IMR-90 (cell line): Measurements from ENCODE around the gene DSE. TPM values are rescaled to one million over a fixed set of nuclear protein-coding genes. Genes with fewer than 3 reads are reported as not detected.

Source experiments
- ATAC-seq: fragments of 200-7000 bp; cut with Tn5 transposase; 2 replicates; pipeline ENCODE4 v1.9.1; 2020; ENCODE audit warnings: low read depth, mild to moderate bottlenecking, moderate library complexity
- BruUV-seq: library from RNA; stranded (reverse); fragments of 400-500 nt; replicated peaks from 2 replicates; lab custom pipeline; 2021; lab: Mats Ljungman, UMichigan
- CTCF ChIA-PET: fragments of 300-600 bp; formaldehyde crosslinking; extraction: SDS; loops from one replicate; lab custom pipeline; 2021; ENCODE audit warnings: antibody characterized with exemption; lab: Yijun Ruan, JAX
- POLR2A ChIA-PET: fragments of 300-600 bp; sonication (Branson Sonifier 250); formaldehyde crosslinking; loops from one replicate; lab custom pipeline; 2022; ENCODE audit warnings: antibody characterized with exemption; ENCODE audit not compliant: unreplicated experiment; lab: Charles Lee
- DNase-seq: peaks from one replicate; pipeline ENCODE4 v3.0.0; 2013
- H2AFZ ChIP-seq: replicated peaks from 2 replicates; pipeline ENCODE3; 2013; ENCODE audit warnings: low read length, mild to moderate bottlenecking; ENCODE audit not compliant: poor library complexity
- H2AK5ac ChIP-seq: 2 replicates; pipeline ENCODE4 v1.6.1; 2013; ENCODE audit warnings: low read depth, low read length, inconsistent platforms
- H2AK9ac ChIP-seq: replicated peaks from 2 replicates; pipeline ENCODE3; 2013; ENCODE audit warnings: mild to moderate bottlenecking, low read depth, low read length, moderate library complexity; ENCODE audit not compliant: poor library complexity
- H2BK120ac ChIP-seq: 2 replicates; pipeline ENCODE4 v1.6.1; 2013; ENCODE audit warnings: low read depth, low read length, inconsistent platforms
- H2BK15ac ChIP-seq: 3 replicates; pipeline ENCODE4 v1.6.1; 2013; ENCODE audit warnings: low read depth, low read length, inconsistent platforms
- H2BK20ac ChIP-seq: 2 replicates; pipeline ENCODE4 v1.6.1; 2013; ENCODE audit warnings: low read depth, mild to moderate bottlenecking, inconsistent platforms, low read length, moderate library complexity
- H2BK5ac ChIP-seq: 2 replicates; pipeline ENCODE4 v1.6.1; 2013; ENCODE audit warnings: mild to moderate bottlenecking, low read depth, low read length, inconsistent platforms; ENCODE audit not compliant: poor library complexity, severe bottlenecking
- H3K14ac ChIP-seq: replicated peaks from 2 replicates; pipeline ENCODE4 v1.6.1; 2013; ENCODE audit warnings: low read depth, low read length, inconsistent platforms
- H3K18ac ChIP-seq: 2 replicates; pipeline ENCODE4 v1.6.1; 2013; ENCODE audit warnings: low read depth, low read length, control low read depth
- H3K23ac ChIP-seq: 2 replicates; pipeline ENCODE4 v1.6.1; 2013; ENCODE audit warnings: low read depth, low read length, inconsistent platforms
- H3K27ac ChIP-seq: 2 replicates; pipeline ENCODE4 v1.5.1; 2013; ENCODE audit warnings: mild to moderate bottlenecking, control low read depth, low read length; ENCODE audit not compliant: insufficient read depth
- H3K27me3 ChIP-seq: 2 replicates; pipeline ENCODE4 v1.6.1; 2013; ENCODE audit warnings: low read length; ENCODE audit not compliant: control insufficient read depth, insufficient read depth
- H3K36me3 ChIP-seq: 2 replicates; pipeline ENCODE4 v1.6.1; 2013; ENCODE audit warnings: low read length, mixed read lengths; ENCODE audit not compliant: control insufficient read depth, insufficient read depth
- H3K4ac ChIP-seq: 2 replicates; pipeline ENCODE4 v1.6.1; 2013; ENCODE audit warnings: low read depth, low read length, inconsistent platforms
- H3K4me1 ChIP-seq: 2 replicates; pipeline ENCODE4 v1.6.1; 2013; ENCODE audit warnings: low read length, mixed read lengths; ENCODE audit not compliant: control insufficient read depth, insufficient read depth
- H3K4me2 ChIP-seq: 2 replicates; pipeline ENCODE4 v1.6.1; 2013; ENCODE audit warnings: low read depth, mild to moderate bottlenecking, control low read depth, low read length, moderate library complexity
- H3K4me3 ChIP-seq: 2 replicates; pipeline ENCODE4 v1.5.1; 2013; ENCODE audit warnings: low read depth, mild to moderate bottlenecking, control low read depth, low read length, moderate library complexity; ENCODE audit not compliant: insufficient read depth
- H3K56ac ChIP-seq: 2 replicates; pipeline ENCODE4 v1.6.1; 2013; ENCODE audit warnings: low read length, inconsistent platforms; ENCODE audit not compliant: insufficient read depth; ENCODE audit errors: extremely low read depth
- H3K79me1 ChIP-seq, 2 experiments: 2 replicates each; pipeline ENCODE4 v1.6.1; 2013; ENCODE audit warnings: low read length in 2 of 2, inconsistent platforms in 1 of 2, low read depth in 1 of 2
- H3K9ac ChIP-seq: 2 replicates; pipeline ENCODE4 v1.6.1; 2013; ENCODE audit warnings: low read depth, low read length, control low read depth
- H3K9me1 ChIP-seq: 2 replicates; pipeline ENCODE4 v1.6.1; 2013; ENCODE audit warnings: low read length, inconsistent platforms; ENCODE audit not compliant: insufficient read depth
- H3K9me3 ChIP-seq: 2 replicates; pipeline ENCODE4 v1.6.1; 2013; ENCODE audit warnings: low read length; ENCODE audit not compliant: control insufficient read depth, insufficient read depth
- H4K20me1 ChIP-seq: 2 replicates; pipeline ENCODE4 v1.6.1; 2013; ENCODE audit warnings: low read length, inconsistent platforms; ENCODE audit not compliant: insufficient read depth
- H4K5ac ChIP-seq: 2 replicates; pipeline ENCODE4 v1.6.1; 2013; ENCODE audit warnings: mild to moderate bottlenecking, low read depth, low read length, control low read depth
- H4K8ac ChIP-seq, 2 experiments: 2 replicates each; pipeline ENCODE4 v1.6.1; 2013; ENCODE audit warnings: low read depth in 2 of 2, low read length in 2 of 2, control low read depth in 1 of 2, inconsistent platforms in 1 of 2
- H4K91ac ChIP-seq: 2 replicates; pipeline ENCODE4 v1.6.1; 2013; ENCODE audit warnings: low read depth, low read length, inconsistent platforms; ENCODE audit not compliant: insufficient read depth
- CEBPB ChIP-seq: IDR thresholded peaks from 2 replicates; pipeline ENCODE4 v1.6.1; 2012; ENCODE audit warnings: low read depth, low read length, improper control_type of control experiment
- FOS ChIP-seq: fragments of 150-350 bp; IDR thresholded peaks from 2 replicates; pipeline ENCODE4 v1.6.1; 2016; ENCODE audit warnings: low read depth, low read length
- POLR2A ChIP-seq: IDR thresholded peaks from 2 replicates; pipeline ENCODE4 v1.6.1; 2012; ENCODE audit warnings: mild to moderate bottlenecking, low read depth, low read length
- RAD21 ChIP-seq: IDR thresholded peaks from 2 replicates; pipeline ENCODE4 v1.6.1; 2012; ENCODE audit warnings: low read length, improper control_type of control experiment
- RFX5 ChIP-seq: IDR thresholded peaks from 2 replicates; pipeline ENCODE4 v1.8.0; 2012; ENCODE audit warnings: low read depth, mild to moderate bottlenecking, low read length, moderate library complexity
- SMC3 ChIP-seq: fragments of 150-350 bp; IDR thresholded peaks from 2 replicates; pipeline ENCODE4 v1.6.1; 2016; ENCODE audit warnings: low read depth, mild to moderate bottlenecking, antibody characterized with exemption, low read length, moderate library complexity
- WGBS, 2 experiments: methylation state at CpG; one replicate each; pipeline versions ENCODE4 v1.1.5 to v1.1.7; 2013; ENCODE audit warnings: missing lambda C conversion rate in 2 of 2; ENCODE audit not compliant: insufficient read length in 1 of 2; ENCODE audit errors: extremely low coverage in 2 of 2; 5-methylcytosine and 5-hydroxymethylcytosine counted together
- dilution Hi-C: fragments of 300-500 bp; cut with HindIII; formaldehyde crosslinking; loops from one replicate; pipeline ENCODE4 v1.14.3; 2018; ENCODE audit warnings: low sequenced_read_pairs; ENCODE audit not compliant: unreplicated experiment
- in situ Hi-C: fragments of 300-500 bp; cut with MboI; formaldehyde crosslinking; loops from 3 replicates; pipeline ENCODE4 v1.14.3; 2019; ENCODE audit warnings: low sequenced_read_pairs, inconsistent platforms, mixed read lengths
- intact Hi-C: fragments of 100-400 bp; cut with micrococcal nuclease; formaldehyde crosslinking; loops from 2 replicates; pipeline ENCODE4 v1.10.0; 2022
- polyA plus RNA-seq, 3 experiments: library from polyadenylated mRNA; depleted of rRNA; stranded (reverse); fragments of >200 nt; gene quantifications; 2 replicates each; pipeline ENCODE4 v1.2.3, GENCODE V29; 2012; ENCODE audit warnings: low replicate concordance in 1 of 3
- total RNA-seq: library from RNA; depleted of rRNA; stranded (reverse); fragments of >200 nt; gene quantifications from 2 replicates; pipeline ENCODE4 v1.2.3, GENCODE V29; 2012
- TF ChIP-seq, protein P1 (sequence below): fragments of 150-350 bp; IDR thresholded peaks from 2 replicates; pipeline ENCODE4 v1.6.1; 2017; ENCODE audit warnings: mild to moderate bottlenecking, antibody characterized with exemption, low read length, low read depth
- TF ChIP-seq, protein P2 (sequence below): conservative IDR thresholded peaks from 2 replicates; pipeline ENCODE4 v1.5.1; 2012; ENCODE audit warnings: mild to moderate bottlenecking, low read depth, low read length, improper control_type of control experiment
- TF ChIP-seq, protein P3 (sequence below): fragments of 150-350 bp; IDR thresholded peaks from 2 replicates; pipeline ENCODE4 v1.6.1; 2016; ENCODE audit warnings: low read depth, mild to moderate bottlenecking, low read length, moderate library complexity, borderline replicate concordance

Gene DSE
- total and polyA plus RNA-seq, 2 of the 4 experiments (the other 2 are of a cell fraction), result 48.0 to 154 TPM

DNA sequence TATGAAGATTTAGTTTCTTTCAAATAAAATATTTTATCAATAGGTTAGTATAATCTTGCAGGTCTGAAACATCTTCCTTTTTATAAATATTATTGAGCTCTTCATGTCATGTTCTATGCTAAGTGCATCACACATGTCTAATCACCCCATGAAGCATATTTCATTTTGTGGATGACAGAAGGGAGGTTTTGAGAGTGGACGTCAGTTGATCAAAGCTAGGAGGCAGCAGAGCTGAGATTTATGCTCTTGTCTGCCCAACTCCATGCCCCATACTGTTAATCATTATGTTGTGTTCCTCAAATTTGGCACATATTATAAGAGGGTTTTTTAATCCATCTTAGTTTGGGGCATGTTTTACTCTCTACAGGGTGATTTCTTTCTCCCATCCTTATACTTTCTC lies 22.7 kb downstream of the DSE start:
- no peak for ATAC-seq
- TF ChIP-seq RAD21 (no peak), CEBPB (no peak), RFX5 (no peak), FOS (no peak), POLR2A (no peak), SMC3 (no peak)
- TF ChIP-seq, protein P1, sequence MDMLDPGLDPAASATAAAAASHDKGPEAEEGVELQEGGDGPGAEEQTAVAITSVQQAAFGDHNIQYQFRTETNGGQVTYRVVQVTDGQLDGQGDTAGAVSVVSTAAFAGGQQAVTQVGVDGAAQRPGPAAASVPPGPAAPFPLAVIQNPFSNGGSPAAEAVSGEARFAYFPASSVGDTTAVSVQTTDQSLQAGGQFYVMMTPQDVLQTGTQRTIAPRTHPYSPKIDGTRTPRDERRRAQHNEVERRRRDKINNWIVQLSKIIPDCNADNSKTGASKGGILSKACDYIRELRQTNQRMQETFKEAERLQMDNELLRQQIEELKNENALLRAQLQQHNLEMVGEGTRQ, result no peak
- TF ChIP-seq, protein P2, sequence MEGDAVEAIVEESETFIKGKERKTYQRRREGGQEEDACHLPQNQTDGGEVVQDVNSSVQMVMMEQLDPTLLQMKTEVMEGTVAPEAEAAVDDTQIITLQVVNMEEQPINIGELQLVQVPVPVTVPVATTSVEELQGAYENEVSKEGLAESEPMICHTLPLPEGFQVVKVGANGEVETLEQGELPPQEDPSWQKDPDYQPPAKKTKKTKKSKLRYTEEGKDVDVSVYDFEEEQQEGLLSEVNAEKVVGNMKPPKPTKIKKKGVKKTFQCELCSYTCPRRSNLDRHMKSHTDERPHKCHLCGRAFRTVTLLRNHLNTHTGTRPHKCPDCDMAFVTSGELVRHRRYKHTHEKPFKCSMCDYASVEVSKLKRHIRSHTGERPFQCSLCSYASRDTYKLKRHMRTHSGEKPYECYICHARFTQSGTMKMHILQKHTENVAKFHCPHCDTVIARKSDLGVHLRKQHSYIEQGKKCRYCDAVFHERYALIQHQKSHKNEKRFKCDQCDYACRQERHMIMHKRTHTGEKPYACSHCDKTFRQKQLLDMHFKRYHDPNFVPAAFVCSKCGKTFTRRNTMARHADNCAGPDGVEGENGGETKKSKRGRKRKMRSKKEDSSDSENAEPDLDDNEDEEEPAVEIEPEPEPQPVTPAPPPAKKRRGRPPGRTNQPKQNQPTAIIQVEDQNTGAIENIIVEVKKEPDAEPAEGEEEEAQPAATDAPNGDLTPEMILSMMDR, result 0 out of 2 replicates have a peak, but pooled peaks have one; percentile 7
- TF ChIP-seq, protein P3, sequence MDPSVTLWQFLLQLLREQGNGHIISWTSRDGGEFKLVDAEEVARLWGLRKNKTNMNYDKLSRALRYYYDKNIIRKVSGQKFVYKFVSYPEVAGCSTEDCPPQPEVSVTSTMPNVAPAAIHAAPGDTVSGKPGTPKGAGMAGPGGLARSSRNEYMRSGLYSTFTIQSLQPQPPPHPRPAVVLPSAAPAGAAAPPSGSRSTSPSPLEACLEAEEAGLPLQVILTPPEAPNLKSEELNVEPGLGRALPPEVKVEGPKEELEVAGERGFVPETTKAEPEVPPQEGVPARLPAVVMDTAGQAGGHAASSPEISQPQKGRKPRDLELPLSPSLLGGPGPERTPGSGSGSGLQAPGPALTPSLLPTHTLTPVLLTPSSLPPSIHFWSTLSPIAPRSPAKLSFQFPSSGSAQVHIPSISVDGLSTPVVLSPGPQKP, result no peak
- H2AK5ac ChIP-seq, result no peak overlapping the region

More for the DNA sequence above, 22.7 kb downstream of the DSE start:
- no peak overlapping the region for H2AFZ ChIP-seq
- DNase-seq, result no peak
- no peak overlapping the region for H2BK5ac ChIP-seq
- peaks cover 9% of the 10 kb centered on the region; the same call in 1 of the 2 replicates for H4K20me1 ChIP-seq
- dilution Hi-C loops (no loop called here), in situ Hi-C loops (no loop called here), intact Hi-C loops (no loop called here)
- peaks cover 22% of the 10 kb centered on the region for H3K9me1 ChIP-seq
- CTCF ChIA-PET, result interaction anchor here (0.8 kb wide), 1 partner anchor 106 kb away, joined by 3 read pairs; no protein-coding TSS in a partner anchor
- no TSS peak for BruUV-seq
- POLR2A ChIA-PET, result no interaction called here
- H3K18ac ChIP-seq, result no peak overlapping the region
- 0 out of 4 replicates have a peak overlapping the region, but pooled peaks of 1 of the 2 experiments have one; percentile 9 for H4K8ac ChIP-seq
- no peak overlapping the region for H2BK20ac ChIP-seq
- no peak overlapping the region for H2BK15ac ChIP-seq
- no peak overlapping the region; the same call in 1 of the 2 replicates for H4K5ac ChIP-seq
- H4K91ac ChIP-seq, result no peak overlapping the region
- peaks cover 18% of the 10 kb centered on the region for H3K4me1 ChIP-seq
- peaks cover 24 to 63% of the 10 kb centered on the region in 2 experiments for H3K79me1 ChIP-seq
- no peak overlapping the region for H2BK120ac ChIP-seq
- H3K4me2 ChIP-seq, result no peak overlapping the region
- H3K36me3 ChIP-seq, result no peaks in the 10 kb centered on the region
- no peak overlapping the region for H3K27ac ChIP-seq
- no peak overlapping the region for H3K4me3 ChIP-seq
- H3K56ac ChIP-seq, result no peak overlapping the region
- 0 out of 2 replicates have a peak overlapping the region, but pooled peaks have one; percentile 18 for H3K14ac ChIP-seq
- no CpG with 5 or more reads among the region's 1 CpG for WGBS, 2 experiments
- H3K23ac ChIP-seq, result no peak overlapping the region
- H3K9me3 ChIP-seq, result no peaks in the 10 kb centered on the region
- no peak overlapping the region for H3K9ac ChIP-seq
- no peaks in the 10 kb centered on the region for H3K27me3 ChIP-seq
- H2AK9ac ChIP-seq, result no peak overlapping the region
- H3K4ac ChIP-seq, result 0 out of 2 replicates have a peak overlapping the region, but pooled peaks have one; percentile 7
